WTC11 (cell line): ENCODE data around the gene ST6GALNAC1.

ENCODE experiments used
- PRRX2 ChIP-seq: fragments of 250-450 bp; sonication (Bioruptor Pico); IDR thresholded peaks from 2 replicates; pipeline ENCODE4 v1.8.0; 2021; ENCODE audit warnings: mild to moderate bottlenecking
- TF ChIP-seq, protein P1 (sequence below): sonication (generic); formaldehyde crosslinking; IDR thresholded peaks from 2 replicates; pipeline ENCODE4 v1.8.1; 2023; ENCODE audit warnings: mild to moderate bottlenecking, missing genetic modification reagents
- TF ChIP-seq, protein P2 (sequence below): fragments of 200-600 bp; IDR thresholded peaks from 2 replicates; pipeline ENCODE4 v1.8.0; 2022; ENCODE audit warnings: antibody characterized with exemption
- TF ChIP-seq, protein P3 (sequence below): sonication (generic); formaldehyde crosslinking; IDR thresholded peaks from 2 replicates; pipeline ENCODE4 v1.8.0; 2022; ENCODE audit warnings: mild to moderate bottlenecking, missing genetic modification reagents

DNA sequence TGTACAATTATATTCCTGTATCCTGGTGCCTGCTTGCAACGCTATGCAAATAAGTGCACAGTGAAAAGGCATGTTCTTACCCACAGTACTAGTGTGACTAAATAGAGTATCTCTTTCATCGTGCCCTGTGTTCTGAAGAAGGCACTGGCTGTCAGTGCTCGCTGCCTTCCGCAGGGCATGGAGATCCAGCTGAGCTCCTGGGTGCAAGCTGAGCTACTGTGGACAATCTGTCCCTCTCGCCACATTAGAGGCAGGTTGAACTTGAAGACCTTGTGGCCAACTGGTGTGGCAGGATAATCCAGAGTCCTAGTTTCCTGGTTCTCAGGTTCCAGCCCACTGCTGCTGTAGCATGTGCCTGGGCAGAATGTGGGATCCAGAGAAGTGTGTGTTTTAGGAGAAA is 1.9 kb upstream of the ST6GALNAC1 start:
- TF ChIP-seq PRRX2 (CRISPR knock-in tag): no peak
- TF ChIP-seq, protein P1, sequence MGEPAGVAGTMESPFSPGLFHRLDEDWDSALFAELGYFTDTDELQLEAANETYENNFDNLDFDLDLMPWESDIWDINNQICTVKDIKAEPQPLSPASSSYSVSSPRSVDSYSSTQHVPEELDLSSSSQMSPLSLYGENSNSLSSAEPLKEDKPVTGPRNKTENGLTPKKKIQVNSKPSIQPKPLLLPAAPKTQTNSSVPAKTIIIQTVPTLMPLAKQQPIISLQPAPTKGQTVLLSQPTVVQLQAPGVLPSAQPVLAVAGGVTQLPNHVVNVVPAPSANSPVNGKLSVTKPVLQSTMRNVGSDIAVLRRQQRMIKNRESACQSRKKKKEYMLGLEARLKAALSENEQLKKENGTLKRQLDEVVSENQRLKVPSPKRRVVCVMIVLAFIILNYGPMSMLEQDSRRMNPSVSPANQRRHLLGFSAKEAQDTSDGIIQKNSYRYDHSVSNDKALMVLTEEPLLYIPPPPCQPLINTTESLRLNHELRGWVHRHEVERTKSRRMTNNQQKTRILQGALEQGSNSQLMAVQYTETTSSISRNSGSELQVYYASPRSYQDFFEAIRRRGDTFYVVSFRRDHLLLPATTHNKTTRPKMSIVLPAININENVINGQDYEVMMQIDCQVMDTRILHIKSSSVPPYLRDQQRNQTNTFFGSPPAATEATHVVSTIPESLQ: no peak
- TF ChIP-seq, protein P2, sequence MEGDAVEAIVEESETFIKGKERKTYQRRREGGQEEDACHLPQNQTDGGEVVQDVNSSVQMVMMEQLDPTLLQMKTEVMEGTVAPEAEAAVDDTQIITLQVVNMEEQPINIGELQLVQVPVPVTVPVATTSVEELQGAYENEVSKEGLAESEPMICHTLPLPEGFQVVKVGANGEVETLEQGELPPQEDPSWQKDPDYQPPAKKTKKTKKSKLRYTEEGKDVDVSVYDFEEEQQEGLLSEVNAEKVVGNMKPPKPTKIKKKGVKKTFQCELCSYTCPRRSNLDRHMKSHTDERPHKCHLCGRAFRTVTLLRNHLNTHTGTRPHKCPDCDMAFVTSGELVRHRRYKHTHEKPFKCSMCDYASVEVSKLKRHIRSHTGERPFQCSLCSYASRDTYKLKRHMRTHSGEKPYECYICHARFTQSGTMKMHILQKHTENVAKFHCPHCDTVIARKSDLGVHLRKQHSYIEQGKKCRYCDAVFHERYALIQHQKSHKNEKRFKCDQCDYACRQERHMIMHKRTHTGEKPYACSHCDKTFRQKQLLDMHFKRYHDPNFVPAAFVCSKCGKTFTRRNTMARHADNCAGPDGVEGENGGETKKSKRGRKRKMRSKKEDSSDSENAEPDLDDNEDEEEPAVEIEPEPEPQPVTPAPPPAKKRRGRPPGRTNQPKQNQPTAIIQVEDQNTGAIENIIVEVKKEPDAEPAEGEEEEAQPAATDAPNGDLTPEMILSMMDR: no peak
- TF ChIP-seq, protein P3, sequence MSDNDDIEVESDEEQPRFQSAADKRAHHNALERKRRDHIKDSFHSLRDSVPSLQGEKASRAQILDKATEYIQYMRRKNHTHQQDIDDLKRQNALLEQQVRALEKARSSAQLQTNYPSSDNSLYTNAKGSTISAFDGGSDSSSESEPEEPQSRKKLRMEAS (CRISPR knock-in tag): no peak
